Upper lobe of left lung (tissue), 6 donors: ENCODE data around the gene GPRC5C. TPM values are rescaled to one million over a fixed set of nuclear protein-coding genes. Genes with fewer than 3 reads are reported as not detected.

Source experiments
- ATAC-seq, 2 donors: fragments of 200-7000 bp; cut with Tn5 transposase; one replicate each; pipeline ENCODE4 v1.9.1; 2022; ENCODE audit warnings: mild to moderate bottlenecking in 2 of 2, moderate library complexity in 2 of 2; ENCODE audit not compliant: low FRiP score in 2 of 2
- DNase-seq, 2 donors: peaks; one replicate each; pipeline ENCODE4 v3.0.0-alpha.2; 2019 to 2020
- H3K27ac ChIP-seq, 4 donors: fragments of 200-600 bp; sonication (generic); one replicate each; pipeline ENCODE4 v1.5.1; 2016 to 2019
- H3K27me3 ChIP-seq, 4 donors: fragments of 200-600 bp; sonication (generic); one replicate each; pipeline ENCODE4 v1.5.1; 2017 to 2019
- H3K36me3 ChIP-seq, 4 donors: fragments of 200-600 bp; sonication (generic); one replicate each; pipeline ENCODE4 v1.5.1; 2016 to 2019
- H3K4me1 ChIP-seq, 4 donors: fragments of 200-600 bp; sonication (generic); one replicate each; pipeline ENCODE4 v1.5.1; 2018 to 2019
- H3K4me3 ChIP-seq, 4 donors: fragments of 200-600 bp; sonication (generic); one replicate each; pipeline ENCODE4 v1.5.1; 2017 to 2019; ENCODE audit warnings: mild to moderate bottlenecking in 2 of 4, moderate library complexity in 1 of 4
- H3K9me3 ChIP-seq, 4 donors: fragments of 200-600 bp; sonication (generic); one replicate each; pipeline ENCODE4 v1.5.1; 2018 to 2019
- CTCF ChIP-seq, 6 experiments: fragments of 450-650 bp in 4 of 6; fragments of 200-600 bp in 2 of 6; sonication (generic) in 2 of 6; IDR thresholded peaks; one replicate each; pipeline ENCODE4 v1.5.1; 2016 to 2019; ENCODE audit warnings: antibody characterized with exemption in 6 of 6
- EP300 ChIP-seq, 4 donors: sonication (generic); formaldehyde crosslinking; IDR thresholded peaks; one replicate each; pipeline ENCODE4 v1.5.1; 2017; ENCODE audit warnings: antibody characterized with exemption in 4 of 4, control low read depth in 2 of 4
- POLR2A ChIP-seq, 4 donors: fragments of 450-650 bp; IDR thresholded peaks; one replicate each; pipeline ENCODE4 v1.5.1; 2016 to 2017; ENCODE audit warnings: antibody characterized with exemption in 4 of 4, mild to moderate bottlenecking in 2 of 4
- POLR2AphosphoS5 ChIP-seq, 2 donors: sonication (generic); formaldehyde crosslinking; IDR thresholded peaks; one replicate each; pipeline ENCODE4 v1.5.1; 2017; ENCODE audit warnings: antibody characterized with exemption in 2 of 2
- WGBS, 2 donors: methylation state at CpG; one replicate each; pipeline ENCODE4 v1.1.5; 2017 to 2018; 5-methylcytosine and 5-hydroxymethylcytosine counted together
- total RNA-seq, 6 donors: library from RNA; depleted of rRNA in 4 of 6; stranded (reverse); fragments of >200 nt in 4 of 6; gene quantifications; one replicate each; pipeline versions ENCODE4 v1.1.0 to v1.2.1, GENCODE V29; 2016 to 2021
- donor health status: DM: no; HTN: no; CAD: no; lungs with moderate emphysema.
- donor health status: DM: no; HTN: yes; CAD: no; lungs with severe emphysema.

The GPRC5C gene
- total RNA-seq, 6 donors from 2014 or later: 50.7 to 88.4 (median 56.4) TPM

- WGBS, 2 donors: 70 to 73% methylated on average over 6 to 9 of the region's 9 CpGs
- TF ChIP-seq POLR2AphosphoS5 (IDR thresholded peaks at IDR 0.05) (peak in 1 of 2 donors; percentile 26), CTCF (IDR thresholded peaks at IDR 0.05) (no peak)
- ATAC-seq: no peak
Observed at GRCh38 chr17:74474043-74474792, 42.3 kb downstream of the GPRC5C start.

GRCh38 chr17:74475189-74475588 is 43.3 kb downstream of the GPRC5C start:
- DNase-seq: no peak
- no peak for ATAC-seq
- WGBS, 2 donors: 84 to 89% methylated on average over 4 of the region's 4 CpGs
- peaks cover 0 to 3% (median 0%) of the 10 kb centered on the region in 4 donors for H3K36me3 ChIP-seq
- H3K4me3 ChIP-seq: no peak overlapping the region
- TF ChIP-seq POLR2A (IDR thresholded peaks at IDR 0.05) (no peak), POLR2AphosphoS5 (IDR thresholded peaks at IDR 0.05) (no peak), CTCF (IDR thresholded peaks at IDR 0.05) (no peak)
- H3K9me3 ChIP-seq: no peaks in the 10 kb centered on the region
- no peak overlapping the region for H3K27ac ChIP-seq
- peaks cover 0 to 10% (median 9%) of the 10 kb centered on the region in 4 donors for H3K4me1 ChIP-seq
- no peaks in the 10 kb centered on the region for H3K27me3 ChIP-seq

More at GRCh38 chr17:74474043-74474792, 42.3 kb downstream of the GPRC5C start:
- peak in 1 of 2 donors; percentile 34 for DNase-seq
- H3K36me3 ChIP-seq: peaks cover 0 to 3% (median 0%) of the 10 kb centered on the region in 4 donors
- peak overlapping the region in 1 of 4 donors; percentile 30 for H3K27ac ChIP-seq
- H3K27me3 ChIP-seq: no peaks in the 10 kb centered on the region
- H3K9me3 ChIP-seq: no peaks in the 10 kb centered on the region
- no peak overlapping the region for H3K4me3 ChIP-seq
- H3K4me1 ChIP-seq: peaks cover 0 to 10% (median 9%) of the 10 kb centered on the region in 4 donors

- DNase-seq (no peak), ATAC-seq (no peak)
- Histone ChIP-seq H3K4me3 (no peak overlapping the region), H3K4me1 (peaks cover 0 to 10% (median 9%) of the 10 kb centered on the region in 4 donors), H3K27me3 (no peaks in the 10 kb centered on the region), H3K27ac (peak overlapping the region in 2 of 4 donors; percentile 56 to 64), H3K36me3 (peaks cover 0 to 3% (median 0%) of the 10 kb centered on the region in 4 donors), H3K9me3 (no peaks in the 10 kb centered on the region)
- TF ChIP-seq POLR2AphosphoS5 (IDR thresholded peaks at IDR 0.05) (no peak), EP300 (IDR thresholded peaks at IDR 0.05) (no peak), CTCF (IDR thresholded peaks at IDR 0.05) (no peak), POLR2A (IDR thresholded peaks at IDR 0.05) (no peak)
- WGBS, 2 donors: 70 to 78% methylated on average over 2 to 4 of the region's 4 CpGs
Observed at GRCh38 chr17:74477411-74477810, 45.5 kb downstream of the GPRC5C start.

- DNase-seq (peak in 1 of 2 donors; percentile 63), ATAC-seq (peak; percentile 52 to 71)
- peak overlapping the region; percentile 44 to 79 (median 60) for H3K27ac ChIP-seq
- 37 to 49% methylated on average over 6 of the region's 6 CpGs for WGBS, 2 donors
- no peak for TF ChIP-seq CTCF (IDR thresholded peaks at IDR 0.05)
- peak in 1 of 4 donors; percentile 10 for TF ChIP-seq POLR2A (IDR thresholded peaks at IDR 0.05)
- no peaks in the 10 kb centered on the region for H3K9me3 ChIP-seq
- no peak overlapping the region for H3K4me3 ChIP-seq
- peaks cover 0 to 3% (median 0%) of the 10 kb centered on the region in 4 donors for H3K36me3 ChIP-seq
- H3K27me3 ChIP-seq: no peaks in the 10 kb centered on the region
- H3K4me1 ChIP-seq: peaks cover 0 to 10% (median 9%) of the 10 kb centered on the region in 4 donors
Observed at GRCh38 chr17:74478420-74479100, 46.7 kb downstream of the GPRC5C start.
